HCT116 (cell line): ENCODE results near the gene ZBTB21. TPM values are rescaled to one million over a fixed set of nuclear protein-coding genes. Genes with fewer than 3 reads are reported as not detected.

Experiments
- ATAC-seq: fragments of 200-7000 bp; cut with Tn5 transposase; 2 replicates; pipeline ENCODE4 v1.9.1; 2020; ENCODE audit warnings: mild to moderate bottlenecking, moderate library complexity
- BruUV-seq: library from RNA; stranded (reverse); fragments of 400-500 nt; replicated peaks from 2 replicates; lab custom pipeline; 2021; lab: Mats Ljungman, UMichigan
- CTCF ChIA-PET: fragments of 300-600 bp; sonication (Branson Sonifier 250); formaldehyde crosslinking; loops from one replicate; lab custom pipeline; 2021; ENCODE audit warnings: antibody characterized with exemption; lab: Charles Lee
- POLR2A ChIA-PET: fragments of 300-600, 350-600 bp; sonication (Branson Sonifier 250); formaldehyde crosslinking; loops from one replicate; lab custom pipeline; 2021; ENCODE audit warnings: antibody characterized with exemption; lab: Charles Lee
- RAD21 ChIA-PET, 2 experiments: fragments of 300-600 bp; sonication (Branson Sonifier 250); formaldehyde crosslinking; loops; one replicate each; lab custom pipeline; 2023; ENCODE audit warnings: low total read pairs in 2 of 2; ENCODE audit not compliant: uncharacterized antibody in 2 of 2, unreplicated experiment in 2 of 2, low non-redundant PET in 1 of 2; lab: Charles Lee
- DNase-seq: peaks from one replicate; pipeline ENCODE4 v3.0.0-alpha.2; 2010; ENCODE audit warnings: low read depth, low spot score
- H2AFZ ChIP-seq: fragments of 200-600 bp; shearing (Covaris generic), sonication (generic); 2 replicates; pipeline ENCODE4 v1.6.1; 2017; ENCODE audit warnings: low read depth, mixed run types, mixed read lengths, antibody characterized with exemption, low read length; ENCODE audit not compliant: poor library complexity, severe bottlenecking
- H3K27ac ChIP-seq: 2 replicates; pipeline ENCODE4 v1.5.1; 2012; ENCODE audit warnings: low read depth, low read length
- H3K27me3 ChIP-seq: fragments of 200-600 bp; sonication (generic); 2 replicates; pipeline ENCODE4 v1.6.1; 2016; ENCODE audit warnings: mixed run types, low read length, mixed read lengths; ENCODE audit not compliant: insufficient read depth
- H3K36me3 ChIP-seq, 2 experiments: fragments of 200-500 bp in 1 of 2; fragments of 200-600 bp in 1 of 2; sonication (Bioruptor generic) in 1 of 2; sonication (generic) in 1 of 2; 2 replicates each; pipeline versions ENCODE4 v1.5.1 to v1.6.1; 2014 to 2016; ENCODE audit warnings: low read length in 2 of 2, inconsistent platforms in 1 of 2, mixed read lengths in 1 of 2, mixed run types in 1 of 2; ENCODE audit not compliant: insufficient read depth in 2 of 2, control insufficient read depth in 1 of 2
- H3K4me1 ChIP-seq, 2 experiments: fragments of 200-600 bp in 1 of 2; sonication (generic) in 1 of 2; 2 replicates each; pipeline versions ENCODE4 v1.5.1 to v1.6.1; 2012 to 2017; ENCODE audit warnings: low read length in 2 of 2, inconsistent platforms in 1 of 2, mild to moderate bottlenecking in 1 of 2, mixed read lengths in 1 of 2, mixed run types in 1 of 2, moderate library complexity in 1 of 2; ENCODE audit not compliant: insufficient read depth in 2 of 2, control insufficient read depth in 1 of 2
- H3K4me2 ChIP-seq: fragments of 200-600 bp; sonication (generic); 2 replicates; pipeline ENCODE4 v1.6.1; 2017; ENCODE audit warnings: mixed run types, low read length, mixed read lengths
- H3K4me3 ChIP-seq, 2 experiments: fragments of 200-600 bp in 1 of 2; sonication (generic) in 1 of 2; replicated peaks in 1 of 2; 2 replicates each; pipeline ENCODE4 v1.5.1; 2011 to 2016; ENCODE audit warnings: low read length in 2 of 2, control low read depth in 1 of 2, low read depth in 1 of 2, mild to moderate bottlenecking in 1 of 2, mixed read lengths in 1 of 2, mixed run types in 1 of 2
- H3K79me2 ChIP-seq: fragments of 200-600 bp; sonication (generic); 2 replicates; pipeline ENCODE4 v1.6.1; 2017; ENCODE audit warnings: mild to moderate bottlenecking, mixed run types, low read length, moderate library complexity, mixed read lengths; ENCODE audit not compliant: insufficient read depth
- H3K9ac ChIP-seq: fragments of 200-600 bp; sonication (generic); 2 replicates; pipeline ENCODE4 v1.6.1; 2016; ENCODE audit warnings: low read length, mixed read lengths
- H3K9me2 ChIP-seq: fragments of 200-600 bp; sonication (generic), shearing (Covaris generic); 2 replicates; pipeline ENCODE4 v1.6.1; 2017; ENCODE audit warnings: mixed run types, mild to moderate bottlenecking, moderate library complexity; ENCODE audit not compliant: insufficient read depth
- H3K9me3 ChIP-seq, 2 experiments: fragments of 200-500 bp in 1 of 2; fragments of 200-600 bp in 1 of 2; sonication (Bioruptor generic) in 1 of 2; sonication (generic) in 1 of 2; 2 replicates each; pipeline ENCODE4 v1.6.1; 2014 to 2017; ENCODE audit warnings: low read length in 2 of 2, mixed read lengths in 2 of 2, inconsistent platforms in 1 of 2, low read depth in 1 of 2, mild to moderate bottlenecking in 1 of 2, mixed run types in 1 of 2, moderate library complexity in 1 of 2; ENCODE audit not compliant: control insufficient read depth in 1 of 2, insufficient read depth in 1 of 2
- H4K20me1 ChIP-seq: fragments of 200-600 bp; sonication (generic), shearing (Covaris generic); 2 replicates; pipeline ENCODE4 v1.6.1; 2017; ENCODE audit warnings: mixed run types, mild to moderate bottlenecking, moderate library complexity; ENCODE audit not compliant: insufficient read depth
- CBX3 ChIP-seq: IDR thresholded peaks from 2 replicates; pipeline ENCODE4 v1.6.1; 2012; ENCODE audit warnings: low read depth
- CEBPB ChIP-seq: IDR thresholded peaks from 2 replicates; pipeline ENCODE4 v1.6.1; 2012; ENCODE audit warnings: low read depth
- EGR1 ChIP-seq: IDR thresholded peaks from 2 replicates; pipeline ENCODE4 v1.6.1; 2012; ENCODE audit warnings: low read depth
- ELF1 ChIP-seq: IDR thresholded peaks from 2 replicates; pipeline ENCODE4 v1.6.1; 2012; ENCODE audit warnings: low read depth, borderline replicate concordance
- EZH2phosphoT487 ChIP-seq: fragments of 200-600 bp; IDR thresholded peaks from 2 replicates; pipeline ENCODE4 v1.6.1; 2018; ENCODE audit warnings: antibody characterized with exemption, borderline replicate concordance
- JUND ChIP-seq: IDR thresholded peaks from 2 replicates; pipeline ENCODE4 v1.6.1; 2012
- POLR2A ChIP-seq: IDR thresholded peaks from 2 replicates; pipeline ENCODE4 v1.7.0; 2011; ENCODE audit warnings: borderline replicate concordance; ENCODE audit not compliant: insufficient read depth, insufficient read length; ENCODE audit errors: extremely low read depth
- RAD21 ChIP-seq: IDR thresholded peaks from 2 replicates; pipeline ENCODE4 v1.6.1; 2012; ENCODE audit warnings: low read depth, mild to moderate bottlenecking
- SIN3A ChIP-seq: IDR thresholded peaks from 2 replicates; pipeline ENCODE4 v1.6.1; 2012; ENCODE audit warnings: low read depth
- SP1 ChIP-seq: IDR thresholded peaks from 2 replicates; pipeline ENCODE4 v1.6.1; 2012; ENCODE audit warnings: low read depth
- TCF7L2 ChIP-seq: IDR thresholded peaks from 2 replicates; pipeline ENCODE4 v1.7.0; 2011; ENCODE audit warnings: borderline replicate concordance, inconsistent platforms; ENCODE audit not compliant: insufficient read depth, insufficient read length; ENCODE audit errors: extremely low read depth
- ZFX ChIP-seq: fragments of 450-650 bp; IDR thresholded peaks from 2 replicates; pipeline ENCODE4 v1.6.1; 2017
- ZNF274 ChIP-seq: fragments of 200-500 bp; sonication (Bioruptor generic); IDR thresholded peaks from 2 replicates; pipeline ENCODE4 v1.6.1; 2014; ENCODE audit warnings: mild to moderate bottlenecking, low read depth, low read length, inconsistent platforms
- intact Hi-C: fragments of 100-400 bp; cut with micrococcal nuclease; formaldehyde crosslinking; loops from 2 replicates; pipeline ENCODE4 v1.10.0; 2022
- total RNA-seq: library from RNA; stranded (reverse); gene quantifications from one replicate; pipeline ENCODE4 v1.2.1, GENCODE V29; 2021; ENCODE audit not compliant: unreplicated experiment
- TF ChIP-seq, protein P1 (sequence below): IDR thresholded peaks from 2 replicates; pipeline ENCODE4 v1.6.1; 2012
- TF ChIP-seq, protein P2 (sequence below): IDR thresholded peaks from 2 replicates; pipeline ENCODE4 v1.6.1; 2012

The ZBTB21 gene
- total RNA-seq, 1 experiment from 2014 or later, result 28.7 TPM

DNA sequence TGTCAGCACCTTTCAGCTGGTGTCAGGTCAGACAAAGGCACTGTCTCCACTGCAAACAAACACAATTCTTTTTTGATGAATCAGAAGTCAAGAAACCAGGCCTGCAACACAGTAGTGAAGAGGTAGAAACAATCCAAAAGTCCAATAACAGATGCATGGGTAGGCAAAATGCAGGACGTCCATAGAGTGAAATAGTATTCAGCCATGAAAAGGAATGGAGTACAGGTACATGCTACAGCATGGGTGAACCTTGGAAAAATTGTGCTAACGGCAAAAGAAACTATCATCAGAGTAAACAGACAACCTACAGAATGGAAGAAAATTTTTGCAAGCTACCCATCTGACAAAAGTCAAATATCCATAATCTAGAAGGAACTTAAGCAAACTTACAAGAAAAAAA lies 26.2 kb upstream of the ZBTB21 start:
- Histone ChIP-seq H3K9me2 (no peaks in the 10 kb centered on the region), H3K27me3 (no peaks in the 10 kb centered on the region), H4K20me1 (no peaks in the 10 kb centered on the region), H3K4me3 (no peak overlapping the region), H3K27ac (no peak overlapping the region), H3K4me1 (peaks cover 11 to 20% of the 10 kb centered on the region in 2 experiments), H3K9ac (no peak overlapping the region), H3K4me2 (no peak overlapping the region), H3K36me3 (no peaks in the 10 kb centered on the region), H2AFZ (no peak overlapping the region), H3K9me3 (no peaks in the 10 kb centered on the region), H3K79me2 (no peaks in the 10 kb centered on the region)
- BruUV-seq, result no TSS peak
- ChIA-PET CTCF (no interaction called here), POLR2A (no interaction called here), RAD21 (no interaction called here)
- intact Hi-C loops, result no loop called here
- no peak for ATAC-seq
- TF ChIP-seq, protein P1, sequence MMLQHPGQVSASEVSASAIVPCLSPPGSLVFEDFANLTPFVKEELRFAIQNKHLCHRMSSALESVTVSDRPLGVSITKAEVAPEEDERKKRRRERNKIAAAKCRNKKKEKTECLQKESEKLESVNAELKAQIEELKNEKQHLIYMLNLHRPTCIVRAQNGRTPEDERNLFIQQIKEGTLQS, result no peak
- TF ChIP-seq EZH2phosphoT487, result no peak
- TF ChIP-seq ZFX, result no peak
- no peak for TF ChIP-seq POLR2A
- TF ChIP-seq, protein P2, sequence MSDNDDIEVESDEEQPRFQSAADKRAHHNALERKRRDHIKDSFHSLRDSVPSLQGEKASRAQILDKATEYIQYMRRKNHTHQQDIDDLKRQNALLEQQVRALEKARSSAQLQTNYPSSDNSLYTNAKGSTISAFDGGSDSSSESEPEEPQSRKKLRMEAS, result no peak
- no peak for TF ChIP-seq RAD21
- no peak for TF ChIP-seq TCF7L2
- TF ChIP-seq SP1, result no peak
- TF ChIP-seq CEBPB, result no peak
- TF ChIP-seq CBX3, result no peak
- TF ChIP-seq ZNF274, result no peak
- TF ChIP-seq SIN3A, result no peak
- TF ChIP-seq EGR1, result no peak
- TF ChIP-seq JUND, result no peak
- no peak for TF ChIP-seq ELF1
- no peak for DNase-seq
